Stomach (tissue), 9 donors: ENCODE results near the gene ALX1. TPM values are rescaled to one million over a fixed set of nuclear protein-coding genes. Genes with fewer than 3 reads are reported as not detected.

Experiments used
- DNase-seq, 2 donors: peaks; one replicate each; pipeline versions ENCODE4 v3.0.0 to v3.0.0-alpha.2; 2013 to 2019
- H3K27ac ChIP-seq, 5 donors: fragments of 200-600 bp in 4 of 5; sonication (generic) in 4 of 5; one replicate each; pipeline ENCODE4 v1.5.1; 2013 to 2019; ENCODE audit warnings: mild to moderate bottlenecking in 1 of 5, moderate library complexity in 1 of 5
- H3K27me3 ChIP-seq, 3 donors: fragments of 200-600 bp; sonication (generic); one replicate each; pipeline ENCODE4 v1.5.1; 2017 to 2019; ENCODE audit warnings: mixed run types in 1 of 3
- H3K36me3 ChIP-seq, 4 donors: fragments of 200-600 bp; sonication (generic); 1 replicate in 3 of 4; 2 replicates in 1 of 4; pipeline ENCODE4 v1.5.1; 2016 to 2019
- H3K4me1 ChIP-seq, 4 donors: fragments of 200-600 bp; sonication (generic); one replicate each; pipeline ENCODE4 v1.5.1; 2016 to 2019
- H3K4me3 ChIP-seq, 4 donors: fragments of 200-600 bp; sonication (generic) in 3 of 4; one replicate each; pipeline ENCODE4 v1.5.1; 2016 to 2019; ENCODE audit warnings: mild to moderate bottlenecking in 1 of 4
- H3K9me3 ChIP-seq, 4 donors: fragments of 200-600 bp; sonication (generic); one replicate each; pipeline ENCODE4 v1.5.1; 2016 to 2019
- EP300 ChIP-seq: sonication (generic); formaldehyde crosslinking; IDR thresholded peaks from one replicate; pipeline ENCODE4 v1.6.1; 2017; ENCODE audit warnings: antibody characterized with exemption
- POLR2A ChIP-seq, 4 donors: fragments of 450-650 bp; IDR thresholded peaks; one replicate each; pipeline ENCODE4 v1.6.1; 2016; ENCODE audit warnings: antibody characterized with exemption in 4 of 4, control low read depth in 2 of 4, mild to moderate bottlenecking in 1 of 4, moderate library complexity in 1 of 4
- POLR2AphosphoS5 ChIP-seq, 3 donors: sonication (generic); formaldehyde crosslinking; IDR thresholded peaks; one replicate each; pipeline ENCODE4 v1.6.1; 2016; ENCODE audit warnings: antibody characterized with exemption in 3 of 3
- WGBS, 5 donors: extraction: QIAGEN DNeasy Blood & Tissue Kit in 3 of 5; methylation state at CpG; one replicate each; pipeline versions ENCODE4 v1.1.5 to v1.1.7; 2013 to 2018; 5-methylcytosine and 5-hydroxymethylcytosine counted together
- intact Hi-C: fragments of 100-400 bp; cut with DNase I; formaldehyde crosslinking; loops from one replicate; pipeline ENCODE4 v1.15.1; 2023; ENCODE audit warnings: low total_unique reads
- polyA plus RNA-seq, 3 donors: library from polyadenylated mRNA; stranded (reverse); fragments of 200-250 nt; gene quantifications; one replicate each; pipeline ENCODE4 v1.2.3, GENCODE V29; 2013
- total RNA-seq, 5 donors: library from RNA; depleted of rRNA; stranded (reverse); fragments of >200 nt; gene quantifications; one replicate each; pipeline versions ENCODE4 v1.1.0 to v1.2.3, GENCODE V29; 2014 to 2016
- TF ChIP-seq, protein P1 (sequence below), 7 experiments: fragments of 450-650 bp in 4 of 7; fragments of 200-600 bp in 3 of 7; sonication (generic) in 3 of 7; IDR thresholded peaks; one replicate each; pipeline ENCODE4 v1.5.1; 2016 to 2019; ENCODE audit warnings: antibody characterized with exemption in 7 of 7, control low read depth in 2 of 7, mild to moderate bottlenecking in 1 of 7
- donor health status: healthy with polysubstance abuse.
- donor health status: Bipolar disorder and iron deficiency.
- donor health status: healthy.

ALX1 gene
- total and polyA plus RNA-seq, 8 donors: not detected

DNA sequence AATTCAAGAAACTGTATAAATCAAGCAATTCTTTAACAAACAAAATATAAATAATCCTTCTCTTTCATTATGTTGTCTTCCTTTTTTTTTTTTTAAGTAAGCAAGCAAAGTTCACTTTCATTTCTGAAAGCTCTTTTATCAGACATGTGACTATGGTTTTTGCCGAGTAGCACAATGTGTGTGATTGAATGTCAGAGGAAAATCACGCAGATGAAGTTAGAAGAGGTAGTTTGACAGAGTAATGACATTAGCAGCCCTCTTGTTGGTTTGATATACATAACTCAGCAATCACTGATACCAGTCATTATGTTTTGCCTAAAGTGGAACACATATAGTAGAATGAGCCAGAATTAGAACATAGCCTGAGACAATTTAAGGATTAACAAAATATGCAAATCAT lies 19.0 kb downstream of the ALX1 start:
- DNase-seq: no peak
- intact Hi-C loops: no loop called here
- H3K9me3 ChIP-seq: no peaks in the 10 kb centered on the region
- no peaks in the 10 kb centered on the region for H3K4me1 ChIP-seq
- no peaks in the 10 kb centered on the region for H3K36me3 ChIP-seq
- no peak for TF ChIP-seq EP300
- TF ChIP-seq, protein P1, sequence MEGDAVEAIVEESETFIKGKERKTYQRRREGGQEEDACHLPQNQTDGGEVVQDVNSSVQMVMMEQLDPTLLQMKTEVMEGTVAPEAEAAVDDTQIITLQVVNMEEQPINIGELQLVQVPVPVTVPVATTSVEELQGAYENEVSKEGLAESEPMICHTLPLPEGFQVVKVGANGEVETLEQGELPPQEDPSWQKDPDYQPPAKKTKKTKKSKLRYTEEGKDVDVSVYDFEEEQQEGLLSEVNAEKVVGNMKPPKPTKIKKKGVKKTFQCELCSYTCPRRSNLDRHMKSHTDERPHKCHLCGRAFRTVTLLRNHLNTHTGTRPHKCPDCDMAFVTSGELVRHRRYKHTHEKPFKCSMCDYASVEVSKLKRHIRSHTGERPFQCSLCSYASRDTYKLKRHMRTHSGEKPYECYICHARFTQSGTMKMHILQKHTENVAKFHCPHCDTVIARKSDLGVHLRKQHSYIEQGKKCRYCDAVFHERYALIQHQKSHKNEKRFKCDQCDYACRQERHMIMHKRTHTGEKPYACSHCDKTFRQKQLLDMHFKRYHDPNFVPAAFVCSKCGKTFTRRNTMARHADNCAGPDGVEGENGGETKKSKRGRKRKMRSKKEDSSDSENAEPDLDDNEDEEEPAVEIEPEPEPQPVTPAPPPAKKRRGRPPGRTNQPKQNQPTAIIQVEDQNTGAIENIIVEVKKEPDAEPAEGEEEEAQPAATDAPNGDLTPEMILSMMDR (IDR thresholded peaks at IDR 0.05): no peak
- TF ChIP-seq POLR2A (IDR thresholded peaks at IDR 0.05): no peak
- TF ChIP-seq POLR2AphosphoS5 (IDR thresholded peaks at IDR 0.05): no peak
- no peak overlapping the region for H3K4me3 ChIP-seq
- 15 to 34% (median 24%) methylated on average over 2 of the region's 2 CpGs for WGBS, 5 donors
- no peaks in the 10 kb centered on the region for H3K27me3 ChIP-seq
- no peak overlapping the region for H3K27ac ChIP-seq

DNA sequence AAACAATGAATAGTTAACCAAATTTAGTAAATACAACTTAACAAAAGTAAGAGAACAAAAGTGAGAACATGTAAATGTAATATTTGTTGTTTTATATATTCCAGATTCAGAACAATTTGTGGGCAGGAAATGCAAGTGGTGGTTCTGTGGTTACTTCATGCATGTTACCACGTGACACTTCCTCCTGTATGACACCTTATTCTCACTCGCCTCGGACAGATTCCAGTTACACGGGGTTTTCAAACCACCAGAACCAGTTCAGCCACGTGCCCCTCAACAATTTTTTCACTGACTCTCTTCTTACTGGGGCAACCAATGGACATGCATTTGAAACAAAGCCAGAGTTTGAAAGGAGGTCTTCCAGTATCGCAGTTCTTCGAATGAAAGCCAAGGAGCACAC lies 21.0 kb downstream of the ALX1 start:
- 44 to 64% (median 58%) methylated on average over 7 of the region's 7 CpGs for WGBS, 5 donors
- intact Hi-C loops: no loop called here

DNA sequence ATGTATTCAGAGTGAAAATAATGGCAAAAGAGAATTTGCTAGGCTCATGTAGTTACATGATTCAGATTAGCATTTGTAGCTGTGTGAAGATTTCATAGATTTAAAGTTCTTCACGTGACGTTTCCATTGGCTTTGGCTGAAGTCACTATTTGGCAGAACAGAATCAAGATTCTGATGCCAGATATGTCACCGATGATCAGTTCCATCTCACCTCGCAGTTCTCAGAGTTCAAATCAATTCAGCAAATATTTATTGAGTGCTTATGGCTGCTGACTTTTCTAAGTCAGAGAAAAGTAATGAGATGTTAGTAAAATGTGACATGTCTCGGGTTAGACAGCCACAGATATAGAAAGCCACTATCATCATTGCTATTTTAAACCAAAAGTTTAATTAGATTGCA lies 28.4 kb downstream of the ALX1 start:
- DNase-seq: no peak
- WGBS, 5 donors: 18 to 27% (median 22%) methylated on average over 5 of the region's 5 CpGs
- Histone ChIP-seq H3K4me3 (no peak overlapping the region), H3K9me3 (no peaks in the 10 kb centered on the region), H3K36me3 (no peaks in the 10 kb centered on the region), H3K27me3 (peaks cover 0 to 18% (median 0%) of the 10 kb centered on the region in 3 donors), H3K27ac (no peak overlapping the region), H3K4me1 (no peaks in the 10 kb centered on the region)
- intact Hi-C loops: no loop called here
- TF ChIP-seq EP300 (no peak), POLR2A (IDR thresholded peaks at IDR 0.05) (no peak), POLR2AphosphoS5 (IDR thresholded peaks at IDR 0.05) (no peak)
- TF ChIP-seq, protein P1 (IDR thresholded peaks at IDR 0.05): no peak

More for the DNA sequence above, 21.0 kb downstream of the ALX1 start:
- TF ChIP-seq POLR2AphosphoS5 (IDR thresholded peaks at IDR 0.05) (no peak), EP300 (no peak), POLR2A (IDR thresholded peaks at IDR 0.05) (no peak)
- TF ChIP-seq, protein P1 (IDR thresholded peaks at IDR 0.05): no peak
- Histone ChIP-seq H3K9me3 (no peaks in the 10 kb centered on the region), H3K4me1 (no peaks in the 10 kb centered on the region), H3K27me3 (no peaks in the 10 kb centered on the region), H3K4me3 (no peak overlapping the region), H3K36me3 (no peaks in the 10 kb centered on the region), H3K27ac (no peak overlapping the region)
- DNase-seq: no peak

DNA sequence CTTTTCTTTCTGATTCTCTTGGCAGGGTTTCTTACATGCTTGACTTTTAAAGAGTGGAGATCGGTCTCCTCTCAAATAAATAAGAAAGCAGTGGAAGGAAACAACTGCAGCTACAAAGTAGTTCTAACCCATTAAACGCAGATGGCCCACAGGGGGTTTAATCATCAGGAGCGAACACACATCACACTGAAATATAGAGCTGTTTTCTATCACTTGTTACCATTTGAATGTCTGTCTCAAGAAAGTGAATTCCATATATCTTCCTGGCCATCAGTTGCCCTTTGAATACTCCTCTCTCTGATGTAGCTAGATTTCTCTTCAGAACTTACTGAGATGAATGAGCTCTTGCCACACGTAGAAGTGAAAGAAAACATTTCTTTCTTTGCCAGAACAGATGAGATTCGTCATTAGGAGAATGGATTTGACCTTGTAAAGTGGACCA lies 29.1 kb downstream of the ALX1 start:
- Histone ChIP-seq H3K36me3 (no peaks in the 10 kb centered on the region), H3K4me3 (no peak overlapping the region), H3K4me1 (no peaks in the 10 kb centered on the region), H3K9me3 (no peaks in the 10 kb centered on the region), H3K27ac (no peak overlapping the region), H3K27me3 (peaks cover 0 to 18% (median 0%) of the 10 kb centered on the region in 3 donors)
- intact Hi-C loops: no loop called here
- TF ChIP-seq EP300: no peak
- no peak for TF ChIP-seq POLR2AphosphoS5 (IDR thresholded peaks at IDR 0.05)
- TF ChIP-seq, protein P1 (IDR thresholded peaks at IDR 0.05): no peak
- no peak for TF ChIP-seq POLR2A (IDR thresholded peaks at IDR 0.05)
- DNase-seq: no peak
- WGBS, 5 donors: 40 to 51% (median 41%) methylated on average over 5 of the region's 5 CpGs
